Gastroesophageal sphincter (tissue), 3 donors: ENCODE measurements around the gene LRRC3.

Experiments
- CTCF ChIP-seq, 4 experiments: fragments of 200-600 bp in 2 of 4; fragments of 450-650 bp in 2 of 4; sonication (generic) in 1 of 4; IDR thresholded peaks; one replicate each; pipeline ENCODE4 v1.5.1; 2017 to 2019; ENCODE audit warnings: antibody characterized with exemption in 4 of 4, mild to moderate bottlenecking in 2 of 4, moderate library complexity in 2 of 4
- EP300 ChIP-seq: sonication (generic); formaldehyde crosslinking; IDR thresholded peaks from one replicate; pipeline ENCODE4 v1.6.1; 2017; ENCODE audit warnings: antibody characterized with exemption, mild to moderate bottlenecking
- POLR2A ChIP-seq, 2 donors: fragments of 450-650 bp; IDR thresholded peaks; one replicate each; pipeline ENCODE4 v1.6.1; 2017; ENCODE audit warnings: antibody characterized with exemption in 2 of 2, mild to moderate bottlenecking in 2 of 2, moderate library complexity in 1 of 2
- POLR2AphosphoS5 ChIP-seq: sonication (generic); formaldehyde crosslinking; IDR thresholded peaks from one replicate; pipeline ENCODE4 v1.6.1; 2017; ENCODE audit warnings: antibody characterized with exemption

GRCh38 chr21:44450999-44451398, 4.3 kb upstream of the LRRC3 start:
- TF ChIP-seq CTCF (IDR thresholded peaks at IDR 0.05): no peak
- TF ChIP-seq POLR2A (IDR thresholded peaks at IDR 0.05): no peak
- TF ChIP-seq POLR2AphosphoS5: no peak
- no peak for TF ChIP-seq EP300
